Panc1 (cell line): ENCODE measurements around the gene C9orf152.

ENCODE experiments used
- CTCF ChIP-seq: fragments of 450-650 bp; IDR thresholded peaks from 2 replicates; pipeline ENCODE4 v1.5.1; 2017; ENCODE audit warnings: mild to moderate bottlenecking
- POLR2AphosphoS5 ChIP-seq: IDR thresholded peaks from 2 replicates; pipeline ENCODE4 v1.6.1; 2012; ENCODE audit warnings: mild to moderate bottlenecking, low read depth, low read length, moderate library complexity
- TCF7L2 ChIP-seq: IDR thresholded peaks from 2 replicates; pipeline ENCODE4 v1.6.1; 2011; ENCODE audit warnings: mild to moderate bottlenecking, low read depth, low read length, inconsistent platforms

DNA sequence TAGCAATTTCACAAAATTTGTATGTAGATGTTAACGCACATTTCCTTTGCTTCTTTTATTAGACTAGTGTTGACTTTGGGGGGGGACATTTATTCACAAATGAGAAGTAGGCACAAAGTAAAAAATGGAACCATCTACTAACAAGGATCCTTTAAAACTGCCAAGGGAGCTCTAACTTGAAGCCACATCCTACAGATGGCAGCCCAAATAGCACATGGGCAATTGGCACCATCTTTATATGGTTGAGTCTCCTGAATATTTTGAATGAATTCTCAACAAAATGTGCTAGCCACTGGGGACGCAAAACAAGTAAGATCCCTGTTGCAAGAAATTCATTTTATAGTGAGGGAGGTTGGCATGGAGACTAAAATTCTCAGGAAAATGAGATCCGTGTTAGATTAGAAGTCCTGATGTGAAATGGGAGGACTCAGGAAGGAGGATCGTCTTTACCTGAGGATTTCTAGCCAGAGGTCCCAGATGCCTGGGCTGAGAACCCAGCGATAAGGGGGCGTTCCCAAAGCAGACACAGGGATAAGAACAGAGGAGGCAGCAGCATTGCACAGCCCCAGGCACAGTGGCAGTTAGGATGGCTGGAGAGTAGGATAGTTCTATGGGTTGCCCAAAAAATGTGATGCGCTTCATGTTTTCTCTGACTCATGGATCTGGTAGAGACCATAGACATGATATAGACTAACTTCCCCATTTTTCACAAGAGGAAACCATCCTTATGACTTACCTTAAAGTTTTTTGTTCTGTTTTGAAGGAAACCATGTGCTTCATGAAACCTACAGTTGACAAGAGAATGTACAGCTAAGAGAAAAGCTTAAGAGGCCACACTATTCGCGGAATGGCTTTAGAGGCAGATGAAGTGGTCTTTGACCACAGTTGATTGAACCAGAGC is 37.4 kb downstream of the C9orf152 start:
- TF ChIP-seq CTCF (no peak), TCF7L2 (no peak), POLR2AphosphoS5 (no peak)
